ENCODE results near the gene PLA2G4D.

The PLA2G4D gene

DNA sequence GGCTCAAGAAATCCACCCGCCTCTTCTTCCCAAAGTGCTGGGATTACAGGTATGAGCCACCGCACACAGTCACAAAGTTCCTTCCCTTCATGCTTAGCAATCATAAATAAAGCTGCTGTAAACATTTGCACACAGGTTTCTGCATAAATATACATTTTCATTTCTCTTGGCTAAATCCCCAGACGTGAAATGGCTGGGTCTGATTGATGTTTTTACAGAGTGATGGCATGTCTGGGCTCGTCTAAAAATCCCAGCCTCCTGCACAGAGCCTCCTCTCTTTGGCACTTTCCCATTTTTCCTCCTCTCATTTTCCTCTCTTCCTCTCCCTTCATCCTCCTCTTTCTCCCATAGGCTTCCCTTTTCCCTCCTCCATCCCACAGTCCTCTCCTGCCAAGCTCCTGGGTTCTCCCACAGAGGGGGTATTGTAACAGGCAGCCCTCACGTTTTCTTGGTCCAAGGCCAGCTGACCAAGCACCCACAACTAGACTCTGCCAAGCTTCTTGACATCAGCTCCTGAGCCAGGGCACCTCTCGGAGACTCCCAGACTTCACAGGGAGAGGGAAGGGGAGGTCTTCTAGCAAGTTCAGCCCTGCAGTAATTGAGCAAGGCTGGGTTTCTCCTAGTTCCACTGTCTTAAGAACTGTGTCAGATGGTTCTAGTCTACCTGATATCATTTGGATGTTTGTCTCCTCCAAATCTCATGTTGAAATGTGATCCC, 63.0 kb downstream of the PLA2G4D start:
- Mint-ChIP-seq H3K36me3 (ENCODE audit: insufficient read depth) (peaks cover 3% of the 10 kb centered on the region), H3K4me3 (no peak overlapping the region), H3K27ac (ENCODE audit: low read depth) (no peak overlapping the region), H3K27me3 (peaks cover 28% of the 10 kb centered on the region), H3K4me1 (peaks cover 5% of the 10 kb centered on the region), H3K9me3 (no peaks in the 10 kb centered on the region)
- DNase-seq (ENCODE audit: low spot score in 2 of 2) (no peak), ATAC-seq (replicated peaks; ENCODE audit: extremely low read depth, poor library complexity, severe bottlenecking) (no peak)

DNA sequence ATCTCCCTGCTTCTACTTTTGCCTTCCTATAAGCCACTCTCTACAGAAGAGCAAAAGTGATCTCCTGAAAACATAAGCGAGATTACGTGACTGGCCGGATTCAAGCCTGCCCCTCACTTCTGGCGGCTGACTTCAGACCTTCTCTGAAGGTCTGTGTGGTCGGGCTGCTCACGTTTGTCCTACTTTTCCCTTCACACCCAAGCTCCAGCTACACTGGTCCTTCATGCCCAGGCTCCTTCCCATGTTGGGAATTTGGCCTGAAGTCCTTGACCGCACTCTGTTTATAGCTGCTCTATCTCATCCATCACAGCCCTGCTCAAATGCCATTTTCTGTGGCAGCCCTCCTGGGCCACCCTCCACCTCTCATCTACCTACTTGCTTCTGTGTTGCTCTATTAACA, 66.8 kb downstream of the PLA2G4D start:
- H3K27me3 Mint-ChIP-seq: peaks cover 34% of the 10 kb centered on the region
- H3K9me3 Mint-ChIP-seq: no peaks in the 10 kb centered on the region
- peaks cover 5% of the 10 kb centered on the region for H3K36me3 Mint-ChIP-seq (ENCODE audit: insufficient read depth)
- ATAC-seq (replicated peaks; ENCODE audit: extremely low read depth, poor library complexity, severe bottlenecking): no peak
- H3K4me3 Mint-ChIP-seq: no peak overlapping the region
- no peak for DNase-seq (ENCODE audit: low spot score in 2 of 2)
- no peaks in the 10 kb centered on the region for H3K4me1 Mint-ChIP-seq
- no peak overlapping the region for H3K27ac Mint-ChIP-seq (ENCODE audit: low read depth)

GRCh38 chr15:42024303-42024702, 70.1 kb downstream of the PLA2G4D start:
- no peak overlapping the region for H3K4me3 Mint-ChIP-seq
- H3K27me3 Mint-ChIP-seq: peaks cover 24% of the 10 kb centered on the region
- no peaks in the 10 kb centered on the region for H3K4me1 Mint-ChIP-seq
- DNase-seq (ENCODE audit: low spot score in 2 of 2): no peak
- H3K36me3 Mint-ChIP-seq (ENCODE audit: insufficient read depth): peaks cover 5% of the 10 kb centered on the region
- H3K27ac Mint-ChIP-seq (ENCODE audit: low read depth): no peak overlapping the region
- H3K9me3 Mint-ChIP-seq: no peaks in the 10 kb centered on the region
- no peak for ATAC-seq (replicated peaks; ENCODE audit: extremely low read depth, poor library complexity, severe bottlenecking)

GRCh38 chr15:42021593-42021992, 72.8 kb downstream of the PLA2G4D start:
- Mint-ChIP-seq H3K4me1 (no peaks in the 10 kb centered on the region), H3K36me3 (ENCODE audit: insufficient read depth) (peaks cover 3% of the 10 kb centered on the region), H3K27ac (ENCODE audit: low read depth) (no peak overlapping the region), H3K4me3 (no peak overlapping the region), H3K9me3 (no peaks in the 10 kb centered on the region), H3K27me3 (peaks cover 22% of the 10 kb centered on the region)
- ATAC-seq (replicated peaks; ENCODE audit: extremely low read depth, poor library complexity, severe bottlenecking) (no peak), DNase-seq (ENCODE audit: low spot score in 2 of 2) (no peak)

- DNase-seq (ENCODE audit: low spot score in 2 of 2): no peak
- peaks cover 3% of the 10 kb centered on the region for H3K36me3 Mint-ChIP-seq (ENCODE audit: insufficient read depth)
- H3K27ac Mint-ChIP-seq (ENCODE audit: low read depth): no peak within 1 kb of the TSS
- peaks cover 16% of the 10 kb centered on the region for H3K27me3 Mint-ChIP-seq
- no peaks in the 10 kb centered on the region for H3K9me3 Mint-ChIP-seq
- no peak for ATAC-seq (replicated peaks; ENCODE audit: extremely low read depth, poor library complexity, severe bottlenecking)
- H3K4me3 Mint-ChIP-seq: no peak within 1 kb of the TSS
- no peaks in the 10 kb centered on the region for H3K4me1 Mint-ChIP-seq
These were observed 73.6 kb downstream of the PLA2G4D start, which contains the start of gene PLA2G4E for GRCh38 chr15:42020713-42021273. Gene PLA2G4E (minus strand): TSS chr15:42021042. CDS start chr15:42021030, 12 bp downstream.

DNA sequence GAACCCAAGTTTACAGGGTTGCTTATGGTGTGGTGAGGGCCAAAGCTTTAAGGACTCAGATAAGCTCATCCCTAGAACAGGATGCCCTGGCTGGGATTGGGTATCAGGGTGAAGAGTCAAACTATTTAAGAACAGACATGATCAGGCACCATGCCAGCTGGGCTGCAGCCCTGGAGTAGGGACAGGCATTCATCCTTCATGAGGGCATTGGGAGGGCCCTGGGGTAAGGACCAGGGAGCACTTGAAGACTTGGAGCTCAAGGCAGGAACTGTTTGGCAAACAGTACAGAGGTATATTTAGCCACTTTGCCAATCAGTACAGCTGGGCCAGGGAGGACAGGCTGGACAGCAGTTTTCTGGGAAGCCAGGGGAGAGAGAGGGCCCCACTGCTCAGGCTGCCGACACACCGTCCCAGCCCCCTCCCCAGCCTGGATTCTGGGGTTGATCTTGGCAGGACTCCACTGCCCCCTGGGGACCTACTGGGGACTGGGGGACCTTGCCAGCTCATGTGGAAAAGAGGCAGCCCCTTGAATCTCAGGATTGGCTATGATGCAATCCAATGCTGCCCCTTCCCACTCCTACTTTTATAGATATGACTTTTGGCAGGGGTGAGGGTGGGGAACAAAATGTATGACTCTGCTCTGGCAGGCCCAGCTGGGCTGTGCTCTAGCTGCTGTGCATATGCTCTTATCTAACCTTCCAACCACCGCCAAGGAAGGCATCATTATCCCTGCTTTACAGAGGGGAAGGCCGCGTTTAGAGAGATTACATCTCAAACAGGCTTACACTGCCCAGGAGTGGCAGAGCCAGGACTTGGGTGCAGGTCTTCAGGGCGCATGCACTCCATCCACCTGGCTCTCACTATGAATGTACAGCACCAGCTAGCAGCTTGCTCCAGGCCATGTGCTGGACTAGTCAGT, 75.8 kb downstream of the PLA2G4D start:
- no peaks in the 10 kb centered on the region for H3K4me1 Mint-ChIP-seq
- no peak overlapping the region for H3K27ac Mint-ChIP-seq (ENCODE audit: low read depth)
- ATAC-seq (replicated peaks; ENCODE audit: extremely low read depth, poor library complexity, severe bottlenecking) (no peak), DNase-seq (ENCODE audit: low spot score in 2 of 2) (no peak)
- no peaks in the 10 kb centered on the region for H3K36me3 Mint-ChIP-seq (ENCODE audit: insufficient read depth)
- no peak overlapping the region for H3K4me3 Mint-ChIP-seq
- H3K9me3 Mint-ChIP-seq: no peaks in the 10 kb centered on the region
- H3K27me3 Mint-ChIP-seq: peaks cover 29% of the 10 kb centered on the region
